HepG2 (cell line): ENCODE results near the gene MCRIP2. TPM values are rescaled to one million over a fixed set of nuclear protein-coding genes. Genes with fewer than 3 reads are reported as not detected.
A peak's percentile ranks its signal among the peaks of the same experiment; 100 is the strongest.

Experiments used
- ATAC-seq: fragments of 200-7000 bp; cut with Tn5 transposase; 3 replicates; pipeline ENCODE4 v1.9.1; 2020; ENCODE audit warnings: mild to moderate bottlenecking, moderate library complexity
- BruUV-seq: library from RNA; stranded (reverse); fragments of 400-500 nt; replicated peaks from 2 replicates; lab custom pipeline; 2021; lab: Mats Ljungman, UMichigan
- CTCF ChIA-PET: fragments of 300-600 bp; formaldehyde crosslinking; extraction: SDS; loops from one replicate; lab custom pipeline; 2021; ENCODE audit warnings: low total read pairs, inconsistent platforms, low intra/inter-chr PET ratio; lab: Yijun Ruan, JAX
- POLR2A ChIA-PET: fragments of 350-600 bp; sonication (Branson Sonifier 250); formaldehyde crosslinking; loops from one replicate; lab custom pipeline; 2020; ENCODE audit warnings: antibody characterized with exemption, inconsistent platforms; lab: Yijun Ruan, JAX
- DNase-seq: peaks from one replicate; pipeline ENCODE4 v3.0.0-alpha.2; 2015; ENCODE audit warnings: low spot score
- FAIRE-seq: peaks from 3 replicates; lab custom pipeline; 2011; peaks lifted over from hg19 to GRCh38; lab: Jason Lieb, UNC
- H2AFZ ChIP-seq: one replicate; pipeline ENCODE4 v1.6.1; 2011; ENCODE audit warnings: low read length, inconsistent platforms
- H3K27ac ChIP-seq: fragments of 300-600 bp; 3 replicates; pipeline ENCODE4 v1.8.0; 2011; ENCODE audit warnings: mixed run types, mild to moderate bottlenecking, mixed read lengths, low read length, inconsistent platforms; ENCODE audit not compliant: insufficient read depth; ENCODE audit errors: extremely low read length
- H3K27me3 ChIP-seq, 2 experiments: fragments of 200-600 bp in 1 of 2; 2 replicates in 1 of 2; 3 replicates in 1 of 2; pipeline versions ENCODE4 v1.6.0 to v1.8.0; 2011; ENCODE audit warnings: low read length in 2 of 2, mild to moderate bottlenecking in 2 of 2, moderate library complexity in 2 of 2, inconsistent platforms in 1 of 2; ENCODE audit not compliant: insufficient read depth in 2 of 2, control insufficient read depth in 1 of 2
- H3K36me3 ChIP-seq, 2 experiments: fragments of 200-600 bp in 1 of 2; replicated peaks in 1 of 2; 2 replicates in 1 of 2; 3 replicates in 1 of 2; pipeline versions ENCODE4 v1.5.1 to v1.8.0; 2011; ENCODE audit warnings: low read length in 2 of 2, inconsistent platforms in 1 of 2; ENCODE audit not compliant: insufficient read depth in 2 of 2, control insufficient read depth in 1 of 2
- H3K4me1 ChIP-seq: 2 replicates; pipeline ENCODE4 v1.5.1; 2012; ENCODE audit warnings: low read length, inconsistent platforms; ENCODE audit not compliant: insufficient read depth
- H3K4me2 ChIP-seq: 2 replicates; pipeline ENCODE4 v1.6.0; 2011; ENCODE audit warnings: low read depth, low read length, inconsistent platforms
- H3K4me3 ChIP-seq, 3 experiments: fragments of 200-600 bp in 1 of 3; sonication (generic), shearing (Covaris generic) in 1 of 3; replicated peaks in 1 of 3; 2 replicates each; pipeline ENCODE4 v1.5.1; 2011 to 2016; ENCODE audit warnings: low read length in 3 of 3, inconsistent platforms in 2 of 3, low read depth in 2 of 3, mild to moderate bottlenecking in 2 of 3, control low read depth in 1 of 3, mixed read lengths in 1 of 3; ENCODE audit not compliant: insufficient read depth in 1 of 3
- H3K79me2 ChIP-seq: one replicate; pipeline ENCODE4 v1.6.1; 2011; ENCODE audit warnings: low read length, inconsistent platforms; ENCODE audit not compliant: insufficient read depth
- H3K9ac ChIP-seq: 2 replicates; pipeline ENCODE4 v1.6.0; 2011; ENCODE audit warnings: mild to moderate bottlenecking, low read depth, low read length, inconsistent platforms; ENCODE audit not compliant: insufficient read depth
- H3K9me3 ChIP-seq: 2 replicates; pipeline ENCODE4 v1.5.1; 2012; ENCODE audit warnings: mild to moderate bottlenecking, low read length
- H4K20me1 ChIP-seq: 2 replicates; pipeline ENCODE4 v1.6.0; 2011; ENCODE audit warnings: inconsistent platforms, mild to moderate bottlenecking, low read length, moderate library complexity; ENCODE audit not compliant: insufficient read depth
- ADNP ChIP-seq: sonication (generic); formaldehyde crosslinking; IDR thresholded peaks from 2 replicates; pipeline ENCODE4 v1.4.0; 2020; ENCODE audit warnings: missing genetic modification reagents
- ELF3 ChIP-seq: IDR thresholded peaks from 2 replicates; pipeline ENCODE4 v1.6.1; 2016; ENCODE audit warnings: missing genetic modification reagents, missing compliant biosample characterization
- FOXA1 ChIP-seq, 2 experiments: fragments of 450-650 bp in 1 of 2; sonication (generic) in 1 of 2; formaldehyde crosslinking in 1 of 2; IDR thresholded peaks; 2 replicates each; pipeline versions ENCODE4 v1.4.0 to v1.6.1; 2016 to 2020; ENCODE audit warnings: missing genetic modification reagents in 1 of 2
- GTF2F1 ChIP-seq: fragments of 150-350 bp; IDR thresholded peaks from 2 replicates; pipeline ENCODE4 v1.6.1; 2014; ENCODE audit warnings: low read length
- KDM2A ChIP-seq: sonication (generic); formaldehyde crosslinking; IDR thresholded peaks from 2 replicates; pipeline ENCODE4 v1.4.0; 2020; ENCODE audit warnings: low read depth, missing genetic modification reagents, borderline replicate concordance
- MAFG ChIP-seq: sonication (generic); formaldehyde crosslinking; IDR thresholded peaks from 2 replicates; pipeline ENCODE4 v1.5.1; 2020; ENCODE audit warnings: mild to moderate bottlenecking, missing genetic modification reagents
- PATZ1 ChIP-seq: sonication (generic); formaldehyde crosslinking; IDR thresholded peaks from 2 replicates; pipeline ENCODE4 v1.4.0; 2020; ENCODE audit warnings: missing genetic modification reagents
- PCBP1 ChIP-seq: fragments of 200-400 bp; formaldehyde crosslinking; IDR thresholded peaks from 2 replicates; pipeline ENCODE4 v1.6.1; 2017; ENCODE audit warnings: mild to moderate bottlenecking, low read depth, low read length, borderline replicate concordance
- PHF5A ChIP-seq: IDR thresholded peaks from one replicate; pipeline ENCODE4 v1.6.1; 2018; ENCODE audit warnings: low read depth, missing genetic modification reagents; ENCODE audit not compliant: unreplicated experiment
- RXRB ChIP-seq: IDR thresholded peaks from 2 replicates; pipeline ENCODE4 v1.6.1; 2016; ENCODE audit warnings: borderline replicate concordance, missing genetic modification reagents, missing compliant biosample characterization
- TBX3 ChIP-seq: fragments of 450-650 bp; IDR thresholded peaks from 2 replicates; pipeline ENCODE4 v1.6.1; 2017; ENCODE audit warnings: antibody characterized with exemption, mild to moderate bottlenecking, inconsistent platforms, borderline replicate concordance
- TFAP4 ChIP-seq: sonication (generic); IDR thresholded peaks from 2 replicates; pipeline ENCODE4 v1.6.1; 2016; ENCODE audit warnings: low read depth, borderline replicate concordance
- ZBTB3 ChIP-seq: sonication (generic); formaldehyde crosslinking; IDR thresholded peaks from 2 replicates; pipeline ENCODE4 v1.4.0; 2020; ENCODE audit warnings: low read depth, mild to moderate bottlenecking, moderate library complexity, missing genetic modification reagents, borderline replicate concordance
- ZFP37 ChIP-seq: sonication (generic); formaldehyde crosslinking; IDR thresholded peaks from 2 replicates; pipeline ENCODE4 v1.4.0; 2020; ENCODE audit warnings: missing genetic modification reagents, borderline replicate concordance
- ZKSCAN5 ChIP-seq: sonication (generic); formaldehyde crosslinking; IDR thresholded peaks from 2 replicates; pipeline ENCODE4 v1.5.1; 2020; ENCODE audit warnings: mild to moderate bottlenecking, missing genetic modification reagents
- ZNF3 ChIP-seq: IDR thresholded peaks from 2 replicates; pipeline ENCODE4 v1.7.0; 2017; ENCODE audit warnings: inconsistent platforms
- ZNF598 ChIP-seq: sonication (generic); formaldehyde crosslinking; IDR thresholded peaks from 2 replicates; pipeline ENCODE4 v1.5.1; 2020; ENCODE audit warnings: mild to moderate bottlenecking, missing genetic modification reagents, borderline replicate concordance
- ZNF879 ChIP-seq: sonication (generic); formaldehyde crosslinking; IDR thresholded peaks from 2 replicates; pipeline ENCODE4 v1.8.1; 2023; ENCODE audit warnings: missing genetic modification reagents
- WGBS: methylation state at CpG from one replicate; pipeline ENCODE4 v1.1.6; 2017; ENCODE audit warnings: low lambda C conversion rate; 5-methylcytosine and 5-hydroxymethylcytosine counted together
- in situ Hi-C: cut with HindIII; loops from 2 replicates; pipeline ENCODE4 v1.10.0; 2017; ENCODE audit warnings: low pct_unique_long_range_greater_than_20kb; ENCODE audit not compliant: extremely low pct_ligation_motif_present
- intact Hi-C: fragments of 100-400 bp; cut with micrococcal nuclease; formaldehyde crosslinking; loops from one replicate; pipeline ENCODE4 v1.10.0; 2022; ENCODE audit not compliant: unreplicated experiment
- polyA plus RNA-seq, 8 experiments: library from polyadenylated mRNA; depleted of rRNA in 3 of 8; stranded (reverse) in 7 of 8; unstranded in 1 of 8; fragments of >200 nt; fragmentation: Illumina TruSeq in 4 of 8; extraction: Trizol in 4 of 8; gene quantifications; 2 replicates each; pipeline versions ENCODE4 v1.2.1 to v1.2.3, GENCODE V29; 2011 to 2016; ENCODE audit warnings: low read depth in 4 of 8, missing spikeins in 1 of 8, mixed read lengths in 1 of 8; ENCODE audit not compliant: insufficient read depth in 1 of 8
- total RNA-seq, 5 experiments: library from RNA; depleted of rRNA; stranded (reverse); fragments of >200 nt; fragmentation: Illumina TruSeq; extraction: Trizol; gene quantifications; 2 replicates each; pipeline ENCODE4 v1.2.3, GENCODE V29; 2016; ENCODE audit warnings: low read depth in 1 of 5

MCRIP2 gene
- total and polyA plus RNA-seq, 2 of the 13 experiments (the other 11 are each of a cell fraction or from before 2014, with no cell fraction given), result 39.6 to 76.7 TPM

GRCh38 chr16:647173-647902 is 5.7 kb downstream of the MCRIP2 start (continued):
- TF ChIP-seq PCBP1 (no peak), GTF2F1 (no peak)
- TF ChIP-seq, all 625 proteins: peak for 11

- peaks cover 4% of the 10 kb centered on the region; the same call in 1 of the 2 replicates for H4K20me1 ChIP-seq
- peak overlapping the region; percentile 71 to 79 (median 71) for H3K4me3 ChIP-seq
- in situ Hi-C loops (no loop called here), intact Hi-C loops (loop anchor here (10.0 kb wide), 1 partner anchor 63 kb away; no protein-coding TSS in a partner anchor)
- H3K4me1 ChIP-seq, result peaks cover 79% of the 10 kb centered on the region
- CTCF ChIA-PET, result no interaction called here
- peak; percentile 44 for ATAC-seq
- BruUV-seq, result TSS peak; percentile 82
- H3K36me3 ChIP-seq, result no peaks in the 10 kb centered on the region
- peak overlapping the region; percentile 91 for H3K9ac ChIP-seq
- H3K4me2 ChIP-seq, result peak overlapping the region; percentile 83
- H2AFZ ChIP-seq, result no peak overlapping the region
- POLR2A ChIA-PET, result interaction anchor here (0.8 to 2.4 kb wide), 9 partner anchors 9 to 41 kb away, joined by 3 to 15 read pairs (median 7); partner anchors contain the start of genes METTL26, RHBDL1, RHOT2 and STUB1
- peaks cover 24% of the 10 kb centered on the region for H3K79me2 ChIP-seq
- WGBS, result 3% methylated on average over 15 of the region's 24 CpGs
- no peaks in the 10 kb centered on the region for H3K27me3 ChIP-seq
- H3K9me3 ChIP-seq, result no peaks in the 10 kb centered on the region
- peak overlapping the region; percentile 93 for H3K27ac ChIP-seq
- DNase-seq, result peak; percentile 57
- peak; percentile 48 for FAIRE-seq
- TF ChIP-seq ZFP37 (CRISPR knock-in tag), result peak; percentile 39; the same call in 1 of the 2 replicates
- TF ChIP-seq PATZ1 (CRISPR knock-in tag), result peak; percentile 53
- 0 out of 2 replicates have a peak, but pooled peaks have one; percentile 2 for TF ChIP-seq ZBTB3 (CRISPR knock-in tag)
- TF ChIP-seq ELF3, result peak; percentile 22; the same call in 1 of the 2 replicates
- TF ChIP-seq ADNP (CRISPR knock-in tag), result no peak
- TF ChIP-seq RXRB (CRISPR knock-in tag), result peak; percentile 30; the same call in 1 of the 2 replicates
- TF ChIP-seq ZKSCAN5 (CRISPR knock-in tag), result no peak; the same call in 1 of the 2 replicates
- TF ChIP-seq FOXA1 (IDR thresholded peaks at IDR 0.05), result no peak
- TF ChIP-seq FOXA1 (CRISPR knock-in tag; IDR thresholded peaks at IDR 0.05), result peak; percentile 31; the same call in 1 of the 2 replicates
- TF ChIP-seq TBX3, result no peak
- no peak for TF ChIP-seq ZNF879
- no peak for TF ChIP-seq PHF5A (CRISPR knock-in tag)
- peak; percentile 35; the same call in 1 of the 2 replicates for TF ChIP-seq KDM2A (CRISPR knock-in tag)
- no peak for TF ChIP-seq MAFG (CRISPR knock-in tag)
- TF ChIP-seq ZNF3, result no peak
- no peak for TF ChIP-seq ZNF598
- peak; percentile 81 for TF ChIP-seq TFAP4
These were observed 6.6 kb downstream of the MCRIP2 start for GRCh38 chr16:648071-648780.
